ENCODE results near the gene NUDT4B.
"Not testable (repeated sequence)": the region's sequence is repeated elsewhere in the genome, so short reads cannot be mapped to it uniquely, and the experiment has no call there.

DNA sequence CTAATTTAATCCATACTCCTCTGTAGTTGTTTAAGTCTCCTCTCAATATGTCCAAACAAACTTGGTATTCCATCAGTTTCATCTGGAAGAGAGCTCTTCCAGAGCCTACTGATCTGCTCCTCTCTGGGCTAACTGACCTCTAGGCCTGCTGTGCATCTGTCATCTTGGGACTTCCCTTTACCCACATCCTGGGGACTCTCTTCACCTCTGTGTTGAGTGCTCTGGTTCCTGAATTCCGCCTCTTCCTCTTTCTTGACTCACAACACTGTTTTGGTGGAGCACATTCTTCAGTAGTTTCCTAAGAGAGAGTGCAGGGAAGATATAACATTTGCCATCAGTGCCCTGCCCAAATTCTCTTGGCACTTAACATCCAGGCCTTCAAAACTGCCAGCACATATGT lies 13.0 kb upstream of the NUDT4B start:
- not testable (repeated sequence) for TF ChIP-seq EP300 (IDR thresholded peaks at IDR 0.05)
- TF ChIP-seq, protein P1, sequence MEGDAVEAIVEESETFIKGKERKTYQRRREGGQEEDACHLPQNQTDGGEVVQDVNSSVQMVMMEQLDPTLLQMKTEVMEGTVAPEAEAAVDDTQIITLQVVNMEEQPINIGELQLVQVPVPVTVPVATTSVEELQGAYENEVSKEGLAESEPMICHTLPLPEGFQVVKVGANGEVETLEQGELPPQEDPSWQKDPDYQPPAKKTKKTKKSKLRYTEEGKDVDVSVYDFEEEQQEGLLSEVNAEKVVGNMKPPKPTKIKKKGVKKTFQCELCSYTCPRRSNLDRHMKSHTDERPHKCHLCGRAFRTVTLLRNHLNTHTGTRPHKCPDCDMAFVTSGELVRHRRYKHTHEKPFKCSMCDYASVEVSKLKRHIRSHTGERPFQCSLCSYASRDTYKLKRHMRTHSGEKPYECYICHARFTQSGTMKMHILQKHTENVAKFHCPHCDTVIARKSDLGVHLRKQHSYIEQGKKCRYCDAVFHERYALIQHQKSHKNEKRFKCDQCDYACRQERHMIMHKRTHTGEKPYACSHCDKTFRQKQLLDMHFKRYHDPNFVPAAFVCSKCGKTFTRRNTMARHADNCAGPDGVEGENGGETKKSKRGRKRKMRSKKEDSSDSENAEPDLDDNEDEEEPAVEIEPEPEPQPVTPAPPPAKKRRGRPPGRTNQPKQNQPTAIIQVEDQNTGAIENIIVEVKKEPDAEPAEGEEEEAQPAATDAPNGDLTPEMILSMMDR (IDR thresholded peaks at IDR 0.05), result not testable (repeated sequence)

Data from ovary (tissue), 3 donors.